Psoas muscle (tissue), 8 donors: ENCODE measurements around the gene VSIR. TPM values are rescaled to one million over a fixed set of nuclear protein-coding genes. Genes with fewer than 3 reads are reported as not detected.

Experiments used
- ATAC-seq, 4 donors: fragments of 200-7000 bp; cut with Tn5 transposase; one replicate each; pipeline ENCODE4 v1.9.1; 2020; ENCODE audit warnings: moderate library complexity in 3 of 4, mild to moderate bottlenecking in 2 of 4
- DNase-seq, 2 donors: peaks; one replicate each; pipeline ENCODE4 v3.0.0-alpha.2; 2020
- H3K27ac ChIP-seq: fragments of 200-600 bp; one replicate; pipeline ENCODE4 v1.8.0; 2022
- H3K27me3 ChIP-seq, 3 donors: fragments of 200-600 bp in 1 of 3; one replicate each; pipeline versions ENCODE4 v1.6.1 to v1.8.0; 2013 to 2022; ENCODE audit warnings: low read length in 2 of 3, mild to moderate bottlenecking in 2 of 3, moderate library complexity in 1 of 3; ENCODE audit not compliant: insufficient read depth in 3 of 3
- H3K36me3 ChIP-seq, 2 donors: fragments of 200-600 bp in 1 of 2; one replicate each; pipeline versions ENCODE4 v1.6.1 to v1.8.0; 2013 to 2022; ENCODE audit warnings: low read depth in 1 of 2, mild to moderate bottlenecking in 1 of 2, moderate library complexity in 1 of 2; ENCODE audit not compliant: insufficient read depth in 1 of 2
- H3K4me1 ChIP-seq: fragments of 200-600 bp; one replicate; pipeline ENCODE4 v1.8.0; 2022
- H3K4me3 ChIP-seq: fragments of 200-600 bp; one replicate; pipeline ENCODE4 v1.8.0; 2022; ENCODE audit warnings: mild to moderate bottlenecking
- H3K9me3 ChIP-seq: fragments of 200-600 bp; one replicate; pipeline ENCODE4 v1.8.0; 2022
- WGBS, 3 donors: extraction: QIAGEN DNeasy Blood & Tissue Kit; methylation state at CpG; one replicate each; pipeline versions ENCODE4 v1.1.6 to v1.1.7; 2013; 5-methylcytosine and 5-hydroxymethylcytosine counted together
- intact Hi-C, 2 donors: fragments of 100-400 bp; cut with DNase I; formaldehyde crosslinking; loops; one replicate each; pipeline versions ENCODE4 v1.11.0 to v1.14.2; 2022
- polyA plus RNA-seq, 3 donors: library from polyadenylated mRNA; stranded (reverse); fragments of 200-250 nt; gene quantifications; one replicate each; pipeline ENCODE4 v1.2.3, GENCODE V29; 2013
- total RNA-seq, 4 donors: library from RNA; stranded (reverse); fragmentation: NEBNext Ultra II Directional in 2 of 4; extraction: Animal tissue kit (Norgen Biotek cat#: 25700) in 2 of 4; gene quantifications; one replicate each; pipeline versions ENCODE4 v1.2.1 to v1.2.4, GENCODE V29; 2021 to 2023
- TF ChIP-seq, protein P1 (sequence below): fragments of 200-600 bp; IDR thresholded peaks from one replicate; pipeline ENCODE4 v1.8.0; 2022; ENCODE audit warnings: antibody characterized with exemption
- donor health status: healthy with polysubstance abuse.
- donor health status: DM: no; HTN: no; CAD: no; lungs with moderate emphysema.
- donor health status: Bipolar disorder and iron deficiency.
- donor health status: healthy.
- donor health status: DM: yes; HTN: yes; CAD: no.
- donor health status: DM: no; HTN: no; CAD: no.
- donor health status: DM: no; HTN: no; CAD: no.
- donor health status: DM: yes; HTN: yes; CAD: no.

Gene VSIR
- total and polyA plus RNA-seq, 7 donors, result 12.5 to 21.8 (median 18.1) TPM

DNA sequence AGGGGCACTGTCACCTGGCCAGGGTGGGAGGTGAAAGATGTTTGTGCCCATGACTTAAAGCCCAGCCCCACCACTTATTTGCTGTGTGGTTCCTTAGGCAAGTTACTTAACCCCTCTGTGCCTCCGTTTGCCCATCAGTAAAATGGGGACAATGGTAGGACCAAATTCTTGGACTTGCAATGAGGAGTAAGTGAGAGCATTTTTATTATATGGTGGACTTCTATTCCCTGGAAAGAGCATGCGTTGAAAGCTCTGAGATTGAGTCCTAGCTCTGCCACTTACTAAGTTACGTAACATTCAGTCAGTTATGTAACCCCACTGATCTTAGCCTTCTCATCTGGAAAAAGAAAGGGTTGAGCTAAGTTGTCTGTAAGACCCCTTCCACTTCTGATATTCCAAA is 18.8 kb downstream of the VSIR start:
- Histone ChIP-seq H3K4me1 (peaks cover 66% of the 10 kb centered on the region), H3K9me3 (no peaks in the 10 kb centered on the region), H3K36me3 (peaks cover 0 to 31% of the 10 kb centered on the region in 2 donors), H3K27ac (no peak overlapping the region), H3K27me3 (no peaks in the 10 kb centered on the region), H3K4me3 (no peak overlapping the region)
- no peak for DNase-seq
- 81 to 90% (median 81%) methylated on average over 3 of the region's 3 CpGs for WGBS, 3 donors
- ATAC-seq, result no peak
- intact Hi-C loops, result no loop called here
- TF ChIP-seq, protein P1, sequence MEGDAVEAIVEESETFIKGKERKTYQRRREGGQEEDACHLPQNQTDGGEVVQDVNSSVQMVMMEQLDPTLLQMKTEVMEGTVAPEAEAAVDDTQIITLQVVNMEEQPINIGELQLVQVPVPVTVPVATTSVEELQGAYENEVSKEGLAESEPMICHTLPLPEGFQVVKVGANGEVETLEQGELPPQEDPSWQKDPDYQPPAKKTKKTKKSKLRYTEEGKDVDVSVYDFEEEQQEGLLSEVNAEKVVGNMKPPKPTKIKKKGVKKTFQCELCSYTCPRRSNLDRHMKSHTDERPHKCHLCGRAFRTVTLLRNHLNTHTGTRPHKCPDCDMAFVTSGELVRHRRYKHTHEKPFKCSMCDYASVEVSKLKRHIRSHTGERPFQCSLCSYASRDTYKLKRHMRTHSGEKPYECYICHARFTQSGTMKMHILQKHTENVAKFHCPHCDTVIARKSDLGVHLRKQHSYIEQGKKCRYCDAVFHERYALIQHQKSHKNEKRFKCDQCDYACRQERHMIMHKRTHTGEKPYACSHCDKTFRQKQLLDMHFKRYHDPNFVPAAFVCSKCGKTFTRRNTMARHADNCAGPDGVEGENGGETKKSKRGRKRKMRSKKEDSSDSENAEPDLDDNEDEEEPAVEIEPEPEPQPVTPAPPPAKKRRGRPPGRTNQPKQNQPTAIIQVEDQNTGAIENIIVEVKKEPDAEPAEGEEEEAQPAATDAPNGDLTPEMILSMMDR, result no peak

DNA sequence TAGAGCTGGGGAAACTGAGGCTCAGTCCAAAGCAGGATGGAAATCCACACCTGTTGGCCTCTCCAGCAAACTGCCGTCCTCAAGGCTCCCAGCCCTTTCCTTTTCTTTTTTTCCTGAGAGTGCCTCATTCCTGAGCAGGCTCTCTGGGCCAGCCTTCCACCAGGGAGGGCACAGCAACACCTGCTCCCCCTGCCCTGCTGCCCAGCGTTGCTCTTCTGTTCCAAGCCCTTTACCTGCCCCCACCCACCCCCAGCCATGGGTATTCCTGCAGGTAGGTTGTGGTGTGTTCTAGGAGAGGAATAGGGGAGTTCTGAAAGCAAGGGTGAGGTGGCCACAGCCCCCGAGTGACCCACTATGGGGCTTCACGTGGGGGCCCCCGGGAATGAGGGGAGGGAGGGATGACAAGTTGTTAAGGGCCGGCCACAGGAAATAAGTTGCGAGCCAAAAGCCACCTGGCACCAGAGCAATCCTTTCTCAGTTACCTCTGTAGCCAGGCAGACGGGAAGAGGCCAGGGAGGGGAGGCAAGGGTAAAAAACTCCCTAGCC is 19.3 kb downstream of the VSIR start:
- Histone ChIP-seq H3K36me3 (peaks cover 0 to 27% of the 10 kb centered on the region in 2 donors), H3K4me3 (no peak overlapping the region), H3K27me3 (no peaks in the 10 kb centered on the region), H3K9me3 (no peaks in the 10 kb centered on the region), H3K4me1 (peaks cover 71% of the 10 kb centered on the region), H3K27ac (no peak overlapping the region)
- intact Hi-C loops, result no loop called here
- WGBS, 3 donors, result 39 to 47% (median 41%) methylated on average over 8 of the region's 8 CpGs
- TF ChIP-seq, protein P1, result no peak
- DNase-seq (no peak), ATAC-seq (no peak)

DNA sequence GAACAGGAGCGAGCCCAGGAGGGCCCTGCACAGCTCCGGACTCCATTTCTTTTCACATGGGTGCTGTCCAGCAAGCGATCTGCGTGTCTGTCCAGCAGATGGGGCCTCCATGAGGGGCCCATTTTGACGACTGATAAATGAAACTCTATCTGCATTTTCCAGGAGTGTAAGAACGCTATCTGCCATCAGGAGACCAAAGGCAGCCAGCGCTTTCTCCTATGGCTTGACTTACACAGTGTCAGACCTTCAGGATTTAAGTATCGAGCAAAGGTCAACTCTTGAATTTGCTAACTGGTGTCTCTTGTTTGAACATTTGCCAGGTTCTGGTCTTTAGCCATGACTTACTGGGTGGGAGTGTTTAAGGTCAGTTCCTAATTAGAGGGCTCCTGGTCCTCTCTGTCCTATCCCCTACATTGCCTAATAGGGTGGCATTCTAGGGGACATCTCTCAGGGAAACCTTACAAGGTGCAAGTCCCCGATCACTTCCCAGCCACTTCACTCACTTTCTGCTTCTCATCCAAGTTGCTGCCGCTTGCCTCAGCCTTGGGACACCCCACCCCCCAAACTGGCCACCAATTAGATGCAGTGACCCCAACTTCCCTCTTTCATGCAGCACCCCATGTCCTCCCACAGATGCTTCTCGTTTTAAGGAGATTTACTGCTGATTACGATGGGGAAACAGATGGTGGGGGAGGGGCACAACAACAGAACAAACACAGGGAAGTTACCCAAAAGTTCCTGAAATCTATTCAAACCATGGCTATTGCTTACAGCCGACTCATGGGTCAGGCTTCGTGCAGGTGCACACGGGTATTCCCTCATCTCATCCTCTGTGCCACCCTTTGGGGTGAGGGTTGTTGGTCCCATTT is 20.0 kb downstream of the VSIR start:
- intact Hi-C loops, result no loop called here
- Histone ChIP-seq H3K27ac (no peak overlapping the region), H3K4me3 (no peak overlapping the region), H3K9me3 (no peaks in the 10 kb centered on the region), H3K27me3 (no peaks in the 10 kb centered on the region), H3K4me1 (peaks cover 78% of the 10 kb centered on the region), H3K36me3 (peaks cover 0 to 26% of the 10 kb centered on the region in 2 donors)
- TF ChIP-seq, protein P1, result no peak
- 72 to 82% (median 78%) methylated on average over 15 of the region's 15 CpGs for WGBS, 3 donors
- DNase-seq, result no peak
- ATAC-seq, result no peak

DNA sequence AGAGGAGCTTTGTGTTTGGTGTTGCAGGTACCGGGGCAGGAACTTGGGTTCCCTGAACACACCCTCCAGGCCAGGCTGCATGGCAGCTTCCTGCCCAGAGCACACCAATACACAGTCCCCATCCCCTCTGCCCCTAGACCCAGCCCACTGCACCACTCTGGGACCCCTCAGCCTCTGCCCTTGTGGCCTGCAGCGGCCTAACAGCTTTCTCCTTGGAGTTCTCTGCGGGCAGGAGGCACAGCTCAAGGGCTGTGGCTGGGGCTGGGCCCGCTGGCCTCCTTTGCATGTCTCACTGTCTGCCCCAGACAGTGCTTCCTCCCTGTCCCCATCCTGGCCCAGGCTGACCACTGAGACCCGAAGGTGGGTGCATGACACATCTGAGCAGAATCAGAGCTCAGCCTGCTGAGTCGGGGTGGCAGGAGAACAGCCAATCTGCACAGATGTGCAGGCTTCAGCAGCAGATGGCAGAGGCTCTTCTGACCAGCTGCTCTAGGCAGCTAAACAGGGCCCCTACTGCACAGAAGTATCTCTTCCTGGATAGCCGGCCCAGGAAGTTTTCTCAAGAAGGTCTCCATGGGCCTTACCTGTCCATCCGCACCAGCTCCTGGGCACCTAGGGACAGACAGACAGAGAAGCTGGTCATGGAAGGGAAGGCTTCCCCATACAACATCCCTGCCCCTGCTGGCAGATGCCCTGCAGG is 20.8 kb downstream of the VSIR start:
- ATAC-seq (no peak), DNase-seq (no peak)
- intact Hi-C loops, result no loop called here
- Histone ChIP-seq H3K4me1 (peaks cover 80% of the 10 kb centered on the region), H3K36me3 (peaks cover 0 to 26% of the 10 kb centered on the region in 2 donors), H3K4me3 (no peak overlapping the region), H3K27me3 (no peaks in the 10 kb centered on the region), H3K27ac (no peak overlapping the region), H3K9me3 (no peaks in the 10 kb centered on the region)
- TF ChIP-seq, protein P1, result no peak
- 68 to 83% (median 78%) methylated on average over 8 of the region's 8 CpGs for WGBS, 3 donors
